Putamen (tissue), 1 donor: ENCODE results near the gene LPCAT1.
"Not testable (repeated sequence)": the region's sequence is repeated elsewhere in the genome, so short reads cannot be mapped to it uniquely, and the experiment has no call there.

ENCODE experiments used
- DNase-seq: peaks from one replicate; pipeline ENCODE4 v3.0.0-alpha.2; 2016; ENCODE audit warnings: low spot score

Gene LPCAT1

GRCh38 chr5:1541702-1542400, 18.1 kb upstream of the LPCAT1 start:
- no peak for DNase-seq

- DNase-seq = no peak
These were observed 17.3 kb upstream of the LPCAT1 start for GRCh38 chr5:1540831-1541701.

- no peak for DNase-seq
These were observed 16.4 kb upstream of the LPCAT1 start for GRCh38 chr5:1540166-1540565.

GRCh38 chr5:1539393-1540161, 15.8 kb upstream of the LPCAT1 start:
- not testable (repeated sequence) for DNase-seq

- no peak for DNase-seq
These were observed 15.1 kb upstream of the LPCAT1 start for GRCh38 chr5:1538741-1539392.

- no peak for DNase-seq
These were observed 14.5 kb upstream of the LPCAT1 start for GRCh38 chr5:1538276-1538675.

- DNase-seq = no peak
These were observed 13.9 kb upstream of the LPCAT1 start for GRCh38 chr5:1537603-1538154.

GRCh38 chr5:1536871-1537602, 13.3 kb upstream of the LPCAT1 start:
- DNase-seq = no peak

GRCh38 chr5:1536322-1536845, 12.6 kb upstream of the LPCAT1 start:
- DNase-seq = no peak

GRCh38 chr5:1535646-1536045, 11.9 kb upstream of the LPCAT1 start:
- no peak for DNase-seq

- DNase-seq = no peak
These were observed 8.6 kb upstream of the LPCAT1 start for GRCh38 chr5:1532384-1532783.

- DNase-seq = no peak
These were observed 5.7 kb upstream of the LPCAT1 start for GRCh38 chr5:1529498-1529897.

- DNase-seq = no peak
These were observed 3.9 kb upstream of the LPCAT1 start for GRCh38 chr5:1527533-1528205.

GRCh38 chr5:1526681-1527131, 2.9 kb upstream of the LPCAT1 start:
- no peak for DNase-seq

GRCh38 chr5:1526190-1526631, 2.5 kb upstream of the LPCAT1 start:
- DNase-seq = no peak

GRCh38 chr5:1525624-1526189, 1.9 kb upstream of the LPCAT1 start:
- DNase-seq = no peak

- no peak for DNase-seq
These were observed 1.3 kb upstream of the LPCAT1 start for GRCh38 chr5:1524799-1525623.

GRCh38 chr5:1524481-1524798, 680 bp upstream of the LPCAT1 start:
- DNase-seq = no peak

GRCh38 chr5:1523480-1523792, 324 bp downstream of the LPCAT1 start:
- DNase-seq = no peak
